GM19467 (cell line): ENCODE measurements around the gene TTC39A.

Experiments used
- ATAC-seq: cut with Tn5 transposase; IDR thresholded peaks from one replicate; pipeline ENCODE4 v1.9.1; 2021; ENCODE audit warnings: mild to moderate bottlenecking, moderate library complexity; ENCODE audit not compliant: unreplicated experiment

Gene TTC39A

GRCh38 chr1:51316113-51316845 is 14.1 kb downstream of the TTC39A start:
- no peak for ATAC-seq

- no peak for ATAC-seq
Observed at GRCh38 chr1:51314974-51315373, 15.4 kb downstream of the TTC39A start.

- no peak for ATAC-seq
Observed at GRCh38 chr1:51313961-51314777, 16.2 kb downstream of the TTC39A start.

- no peak for ATAC-seq
Observed at GRCh38 chr1:51313268-51313852, 17.0 kb downstream of the TTC39A start.

- ATAC-seq: no peak
Observed at GRCh38 chr1:51312718-51313117, 17.6 kb downstream of the TTC39A start.

GRCh38 chr1:51311826-51312225 is 18.5 kb downstream of the TTC39A start:
- ATAC-seq: no peak

GRCh38 chr1:51310871-51311613 is 19.3 kb downstream of the TTC39A start:
- no peak for ATAC-seq

- ATAC-seq: no peak
Observed at GRCh38 chr1:51309291-51309690, 21.1 kb downstream of the TTC39A start.

GRCh38 chr1:51308636-51309035 is 21.7 kb downstream of the TTC39A start:
- no peak for ATAC-seq

GRCh38 chr1:51306950-51307349 is 23.4 kb downstream of the TTC39A start:
- ATAC-seq: no peak

- no peak for ATAC-seq
Observed at GRCh38 chr1:51305371-51305823, 25.0 kb downstream of the TTC39A start.

GRCh38 chr1:51304360-51304759 is 26.0 kb downstream of the TTC39A start:
- ATAC-seq: no peak

- no peak for ATAC-seq
Observed at GRCh38 chr1:51303751-51304251, 26.6 kb downstream of the TTC39A start.

GRCh38 chr1:51303315-51303714 is 27.0 kb downstream of the TTC39A start:
- ATAC-seq: no peak

- no peak for ATAC-seq
Observed at GRCh38 chr1:51302746-51303145, 27.6 kb downstream of the TTC39A start.

- ATAC-seq: no peak
Observed at GRCh38 chr1:51302270-51302669, 28.1 kb downstream of the TTC39A start.

- ATAC-seq: no peak
Observed at GRCh38 chr1:51301844-51302162, 28.6 kb downstream of the TTC39A start.

GRCh38 chr1:51301152-51301843 is 29.1 kb downstream of the TTC39A start:
- no peak for ATAC-seq

- ATAC-seq: no peak
Observed at GRCh38 chr1:51299981-51300670, 30.2 kb downstream of the TTC39A start.
